Measurements from ENCODE around the gene GMPR.

The GMPR gene

DNA sequence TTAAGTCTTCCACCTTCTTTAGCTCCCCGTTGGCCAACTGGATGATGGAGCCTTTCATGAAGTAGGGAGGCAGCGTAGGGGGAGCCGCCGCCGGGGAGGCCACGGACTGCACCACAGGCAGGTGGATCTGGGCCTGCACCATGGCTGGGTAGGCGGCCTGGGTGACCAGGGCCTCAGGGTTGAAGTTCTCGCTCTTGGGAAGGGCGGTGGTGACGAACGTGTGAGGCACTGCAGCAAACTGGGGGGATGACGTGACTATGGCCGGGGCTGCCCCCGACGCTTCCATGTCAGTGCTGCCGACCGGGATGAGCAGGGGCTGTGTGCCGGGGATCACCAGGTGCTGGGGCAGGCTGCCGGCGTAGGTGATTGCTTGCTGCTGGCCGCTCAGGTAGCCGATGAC lies 88.1 kb downstream of the GMPR start (continued):
- TF ChIP-seq, protein P1, sequence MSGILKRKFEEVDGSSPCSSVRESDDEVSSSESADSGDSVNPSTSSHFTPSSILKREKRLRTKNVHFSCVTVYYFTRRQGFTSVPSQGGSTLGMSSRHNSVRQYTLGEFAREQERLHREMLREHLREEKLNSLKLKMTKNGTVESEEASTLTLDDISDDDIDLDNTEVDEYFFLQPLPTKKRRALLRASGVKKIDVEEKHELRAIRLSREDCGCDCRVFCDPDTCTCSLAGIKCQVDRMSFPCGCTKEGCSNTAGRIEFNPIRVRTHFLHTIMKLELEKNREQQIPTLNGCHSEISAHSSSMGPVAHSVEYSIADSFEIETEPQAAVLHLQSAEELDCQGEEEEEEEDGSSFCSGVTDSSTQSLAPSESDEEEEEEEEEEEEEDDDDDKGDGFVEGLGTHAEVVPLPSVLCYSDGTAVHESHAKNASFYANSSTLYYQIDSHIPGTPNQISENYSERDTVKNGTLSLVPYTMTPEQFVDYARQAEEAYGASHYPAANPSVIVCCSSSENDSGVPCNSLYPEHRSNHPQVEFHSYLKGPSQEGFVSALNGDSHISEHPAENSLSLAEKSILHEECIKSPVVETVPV (CRISPR knock-in tag; IDR thresholded peaks at IDR 0.05), result no peak
- TF ChIP-seq GLIS3 (CRISPR knock-in tag; IDR thresholded peaks at IDR 0.05), result no peak

DNA sequence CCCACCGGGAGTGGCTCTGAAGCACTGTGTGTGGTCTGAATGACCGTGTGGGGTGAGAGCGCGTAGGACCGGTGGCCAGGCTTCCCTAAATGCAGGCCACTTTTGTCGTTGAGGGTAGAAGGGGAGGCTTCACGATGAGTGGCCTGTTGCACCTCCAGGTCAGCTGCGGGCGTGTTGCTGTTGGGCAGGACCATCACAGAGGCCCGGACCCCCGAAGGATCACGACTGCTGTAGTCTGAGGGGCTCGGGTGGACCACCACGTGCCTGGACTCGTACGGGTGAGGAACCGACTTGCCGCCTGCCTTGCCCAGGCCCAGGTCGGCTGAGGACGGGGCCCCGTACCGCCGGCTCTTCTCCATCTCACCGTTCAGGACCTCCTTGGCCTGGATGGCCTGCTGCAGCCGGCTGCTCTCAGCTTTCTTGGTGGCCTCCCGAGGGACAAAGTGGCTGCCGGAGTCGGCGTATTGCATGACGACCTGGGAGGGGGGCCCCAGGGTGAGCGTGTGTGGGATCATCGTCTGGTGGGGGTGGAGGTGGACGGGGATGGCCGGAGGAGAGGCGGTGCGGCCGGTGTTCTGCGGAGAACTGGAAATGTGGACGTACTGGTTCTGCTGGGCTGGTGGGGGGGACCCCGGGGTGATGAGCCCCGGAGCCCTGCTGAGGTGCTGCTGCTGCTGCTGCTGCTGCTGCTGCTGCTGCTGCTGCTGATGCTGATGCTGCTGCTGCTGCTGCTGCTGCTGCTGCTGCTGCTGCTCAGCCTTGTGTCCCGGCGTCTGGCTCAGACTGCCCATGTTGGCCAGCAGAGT lies 88.8 kb downstream of the GMPR start:
- ATAC-seq, result no peak
- TF ChIP-seq TCF4 (CRISPR knock-in tag; IDR thresholded peaks at IDR 0.05; ENCODE audit: borderline replicate concordance) (no peak), ZNF70 (CRISPR knock-in tag; IDR thresholded peaks at IDR 0.05) (no peak)
- TF ChIP-seq, protein P1 (CRISPR knock-in tag; IDR thresholded peaks at IDR 0.05), result no peak

DNA sequence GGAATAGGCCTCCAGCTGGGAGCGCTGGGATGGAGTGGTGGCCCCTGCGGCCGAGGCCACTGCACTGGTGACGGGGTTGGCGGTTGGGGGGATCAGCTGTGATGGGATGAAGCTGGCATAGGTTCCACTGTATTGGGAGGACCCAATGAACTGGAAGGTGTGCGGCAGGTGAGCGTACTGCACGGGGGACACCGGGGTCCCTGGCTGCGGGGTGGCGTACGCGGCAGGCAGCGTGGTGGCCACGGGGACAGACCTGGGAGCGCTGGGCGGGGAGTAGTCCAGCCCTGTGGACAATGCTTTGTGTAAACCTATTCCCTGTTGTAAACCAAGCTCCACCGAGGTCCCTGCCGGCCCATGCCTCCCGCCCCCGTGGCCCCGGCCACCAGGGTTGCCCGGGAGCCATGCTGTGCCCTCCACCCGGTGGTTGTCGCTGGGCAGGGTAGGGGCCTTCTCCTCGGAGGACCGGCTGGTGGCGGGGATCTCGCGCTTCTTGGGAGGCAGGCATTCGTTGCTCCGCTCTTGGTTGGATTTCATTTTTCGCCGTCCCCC lies 89.5 kb downstream of the GMPR start:
- TF ChIP-seq ZNF565 (CRISPR knock-in tag; conservative IDR thresholded peaks at IDR 0.05; ENCODE audit: low read depth) (no peak), BACH2 (CRISPR knock-in tag; IDR thresholded peaks at IDR 0.05; ENCODE audit: borderline replicate concordance) (no peak), ARNTL (CRISPR knock-in tag; IDR thresholded peaks at IDR 0.05; ENCODE audit: borderline replicate concordance, low read depth) (no peak), GLIS3 (CRISPR knock-in tag; IDR thresholded peaks at IDR 0.05) (no peak), TCF4 (CRISPR knock-in tag; IDR thresholded peaks at IDR 0.05; ENCODE audit: borderline replicate concordance) (no peak), ZNF8 (CRISPR knock-in tag; IDR thresholded peaks at IDR 0.05) (no peak), ESRRG (CRISPR knock-in tag; IDR thresholded peaks at IDR 0.05) (no peak), OSR1 (CRISPR knock-in tag; IDR thresholded peaks at IDR 0.05) (no peak), ZC3H10 (CRISPR knock-in tag; IDR thresholded peaks at IDR 0.05) (no peak), ZFP3 (CRISPR knock-in tag; IDR thresholded peaks at IDR 0.05) (no peak)
- TF ChIP-seq, protein P2, sequence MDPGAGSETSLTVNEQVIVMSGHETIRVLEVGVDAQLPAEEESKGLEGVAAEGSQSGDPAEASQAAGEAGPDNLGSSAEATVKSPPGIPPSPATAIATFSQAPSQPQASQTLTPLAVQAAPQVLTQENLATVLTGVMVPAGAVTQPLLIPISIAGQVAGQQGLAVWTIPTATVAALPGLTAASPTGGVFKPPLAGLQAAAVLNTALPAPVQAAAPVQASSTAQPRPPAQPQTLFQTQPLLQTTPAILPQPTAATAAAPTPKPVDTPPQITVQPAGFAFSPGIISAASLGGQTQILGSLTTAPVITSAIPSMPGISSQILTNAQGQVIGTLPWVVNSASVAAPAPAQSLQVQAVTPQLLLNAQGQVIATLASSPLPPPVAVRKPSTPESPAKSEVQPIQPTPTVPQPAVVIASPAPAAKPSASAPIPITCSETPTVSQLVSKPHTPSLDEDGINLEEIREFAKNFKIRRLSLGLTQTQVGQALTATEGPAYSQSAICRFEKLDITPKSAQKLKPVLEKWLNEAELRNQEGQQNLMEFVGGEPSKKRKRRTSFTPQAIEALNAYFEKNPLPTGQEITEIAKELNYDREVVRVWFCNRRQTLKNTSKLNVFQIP (CRISPR knock-in tag; IDR thresholded peaks at IDR 0.05; ENCODE audit: borderline replicate concordance, low read depth), result no peak
- TF ChIP-seq, protein P3, sequence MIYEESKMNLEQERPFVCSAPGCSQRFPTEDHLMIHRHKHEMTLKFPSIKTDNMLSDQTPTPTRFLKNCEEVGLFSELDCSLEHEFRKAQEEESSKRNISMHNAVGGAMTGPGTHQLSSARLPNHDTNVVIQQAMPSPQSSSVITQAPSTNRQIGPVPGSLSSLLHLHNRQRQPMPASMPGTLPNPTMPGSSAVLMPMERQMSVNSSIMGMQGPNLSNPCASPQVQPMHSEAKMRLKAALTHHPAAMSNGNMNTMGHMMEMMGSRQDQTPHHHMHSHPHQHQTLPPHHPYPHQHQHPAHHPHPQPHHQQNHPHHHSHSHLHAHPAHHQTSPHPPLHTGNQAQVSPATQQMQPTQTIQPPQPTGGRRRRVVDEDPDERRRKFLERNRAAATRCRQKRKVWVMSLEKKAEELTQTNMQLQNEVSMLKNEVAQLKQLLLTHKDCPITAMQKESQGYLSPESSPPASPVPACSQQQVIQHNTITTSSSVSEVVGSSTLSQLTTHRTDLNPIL (CRISPR knock-in tag; IDR thresholded peaks at IDR 0.05; ENCODE audit: low read depth), result no peak
- no peak for ATAC-seq

DNA sequence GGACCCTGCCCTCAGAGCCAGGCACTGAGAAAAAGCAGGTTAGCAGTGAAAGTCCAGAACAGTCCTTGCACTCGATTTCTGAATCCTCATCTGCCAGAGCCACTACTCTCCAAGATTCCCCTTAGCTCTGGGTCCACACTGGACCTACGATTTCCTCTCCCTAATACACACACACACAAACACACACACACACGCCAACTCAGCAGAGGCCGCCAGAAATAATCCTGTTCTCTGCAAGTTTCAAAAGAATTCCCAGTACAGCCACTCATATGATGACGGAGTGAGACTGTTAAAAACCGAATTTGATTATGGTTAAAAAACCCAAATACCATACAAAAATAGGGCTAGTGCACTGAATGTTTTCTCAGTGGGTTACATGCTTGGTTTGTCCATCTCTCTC lies 90.8 kb downstream of the GMPR start:
- TF ChIP-seq BACH2 (CRISPR knock-in tag; IDR thresholded peaks at IDR 0.05; ENCODE audit: borderline replicate concordance) (no peak), RARB (CRISPR knock-in tag; IDR thresholded peaks at IDR 0.05) (no peak), TCF4 (CRISPR knock-in tag; IDR thresholded peaks at IDR 0.05; ENCODE audit: borderline replicate concordance) (no peak), TOX (CRISPR knock-in tag; IDR thresholded peaks at IDR 0.05; ENCODE audit: borderline replicate concordance) (no peak), ZFP3 (CRISPR knock-in tag; IDR thresholded peaks at IDR 0.05) (no peak), ZNF8 (CRISPR knock-in tag; IDR thresholded peaks at IDR 0.05) (no peak), ZC3H10 (CRISPR knock-in tag; IDR thresholded peaks at IDR 0.05) (no peak), ESRRG (CRISPR knock-in tag; IDR thresholded peaks at IDR 0.05) (no peak), ZNF70 (CRISPR knock-in tag; IDR thresholded peaks at IDR 0.05) (no peak), GLIS3 (CRISPR knock-in tag; IDR thresholded peaks at IDR 0.05) (no peak)
- TF ChIP-seq, protein P1 (CRISPR knock-in tag; IDR thresholded peaks at IDR 0.05), result no peak
- TF ChIP-seq, protein P3 (CRISPR knock-in tag; IDR thresholded peaks at IDR 0.05; ENCODE audit: low read depth), result no peak
- TF ChIP-seq, protein P4, sequence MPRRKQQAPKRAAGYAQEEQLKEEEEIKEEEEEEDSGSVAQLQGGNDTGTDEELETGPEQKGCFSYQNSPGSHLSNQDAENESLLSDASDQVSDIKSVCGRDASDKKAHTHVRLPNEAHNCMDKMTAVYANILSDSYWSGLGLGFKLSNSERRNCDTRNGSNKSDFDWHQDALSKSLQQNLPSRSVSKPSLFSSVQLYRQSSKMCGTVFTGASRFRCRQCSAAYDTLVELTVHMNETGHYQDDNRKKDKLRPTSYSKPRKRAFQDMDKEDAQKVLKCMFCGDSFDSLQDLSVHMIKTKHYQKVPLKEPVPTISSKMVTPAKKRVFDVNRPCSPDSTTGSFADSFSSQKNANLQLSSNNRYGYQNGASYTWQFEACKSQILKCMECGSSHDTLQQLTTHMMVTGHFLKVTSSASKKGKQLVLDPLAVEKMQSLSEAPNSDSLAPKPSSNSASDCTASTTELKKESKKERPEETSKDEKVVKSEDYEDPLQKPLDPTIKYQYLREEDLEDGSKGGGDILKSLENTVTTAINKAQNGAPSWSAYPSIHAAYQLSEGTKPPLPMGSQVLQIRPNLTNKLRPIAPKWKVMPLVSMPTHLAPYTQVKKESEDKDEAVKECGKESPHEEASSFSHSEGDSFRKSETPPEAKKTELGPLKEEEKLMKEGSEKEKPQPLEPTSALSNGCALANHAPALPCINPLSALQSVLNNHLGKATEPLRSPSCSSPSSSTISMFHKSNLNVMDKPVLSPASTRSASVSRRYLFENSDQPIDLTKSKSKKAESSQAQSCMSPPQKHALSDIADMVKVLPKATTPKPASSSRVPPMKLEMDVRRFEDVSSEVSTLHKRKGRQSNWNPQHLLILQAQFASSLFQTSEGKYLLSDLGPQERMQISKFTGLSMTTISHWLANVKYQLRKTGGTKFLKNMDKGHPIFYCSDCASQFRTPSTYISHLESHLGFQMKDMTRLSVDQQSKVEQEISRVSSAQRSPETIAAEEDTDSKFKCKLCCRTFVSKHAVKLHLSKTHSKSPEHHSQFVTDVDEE (CRISPR knock-in tag; IDR thresholded peaks at IDR 0.05), result no peak
- no peak for ATAC-seq
